GM08714 (cell line): Measurements from ENCODE around the gene CSMD2.

Source experiments
- H3K4me3 ChIP-seq: fragments of 200-500 bp; sonication (Bioruptor generic); 2 replicates; pipeline ENCODE4 v1.5.1; 2014; ENCODE audit warnings: mild to moderate bottlenecking, low read length, inconsistent platforms
- ZNF274 ChIP-seq: IDR thresholded peaks from 2 replicates; pipeline ENCODE4 v1.6.1; 2012; ENCODE audit warnings: mild to moderate bottlenecking, low read depth, low read length

CSMD2 gene

GRCh38 chr1:33837635-33838034 lies 327.4 kb downstream of the CSMD2 start:
- no peak for TF ChIP-seq ZNF274
- no peak overlapping the region for H3K4me3 ChIP-seq

- no peak for TF ChIP-seq ZNF274
- no peak overlapping the region for H3K4me3 ChIP-seq
Measured at GRCh38 chr1:33836911-33837310, 328.1 kb downstream of the CSMD2 start.

- no peak overlapping the region for H3K4me3 ChIP-seq
- TF ChIP-seq ZNF274 = no peak
Measured at GRCh38 chr1:33828654-33829053, 336.4 kb downstream of the CSMD2 start.

DNA sequence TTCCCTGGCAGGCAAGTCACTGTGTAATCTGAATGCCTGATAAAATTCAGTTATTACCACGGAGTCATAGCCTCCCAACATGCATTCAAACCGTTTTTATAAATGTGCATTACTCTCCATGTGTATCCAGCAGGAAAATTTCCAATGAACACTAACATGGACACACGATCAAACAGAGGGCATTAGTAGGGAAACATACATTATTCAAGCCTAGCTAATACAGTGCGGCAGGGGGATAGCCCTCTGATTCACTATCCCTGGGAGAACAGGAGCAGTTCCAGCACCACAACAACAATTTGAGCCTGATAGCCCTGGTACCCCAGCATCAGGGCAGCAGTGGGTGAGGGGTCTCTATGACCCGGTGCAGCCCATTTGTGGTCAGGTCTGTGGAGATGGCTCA lies 337.0 kb downstream of the CSMD2 start:
- no peak overlapping the region for H3K4me3 ChIP-seq
- no peak for TF ChIP-seq ZNF274

DNA sequence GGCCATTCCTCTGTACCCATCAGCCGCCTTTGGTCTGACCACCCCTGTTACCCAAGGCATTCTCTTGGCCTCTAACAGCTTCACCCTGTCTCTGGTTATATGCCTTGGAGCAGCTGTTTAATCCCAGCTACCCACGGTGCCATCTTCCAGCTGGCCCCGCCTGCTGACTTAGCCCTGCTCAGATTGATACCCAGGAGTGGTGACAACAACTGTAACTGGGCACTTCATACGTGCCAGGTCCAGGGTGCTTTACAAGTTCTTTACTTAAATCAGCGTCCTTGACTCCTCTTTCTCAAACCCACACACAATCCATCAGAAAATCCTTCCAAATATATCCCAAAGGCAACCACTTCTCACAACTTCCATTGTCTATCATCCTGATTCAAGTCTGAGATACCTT lies 338.3 kb downstream of the CSMD2 start:
- no peak for TF ChIP-seq ZNF274
- no peak overlapping the region for H3K4me3 ChIP-seq

- no peak overlapping the region for H3K4me3 ChIP-seq
- TF ChIP-seq ZNF274 = no peak
Measured at GRCh38 chr1:33826311-33826710, 338.7 kb downstream of the CSMD2 start.

GRCh38 chr1:33825506-33825905 lies 339.5 kb downstream of the CSMD2 start:
- no peak overlapping the region for H3K4me3 ChIP-seq
- TF ChIP-seq ZNF274 = no peak

DNA sequence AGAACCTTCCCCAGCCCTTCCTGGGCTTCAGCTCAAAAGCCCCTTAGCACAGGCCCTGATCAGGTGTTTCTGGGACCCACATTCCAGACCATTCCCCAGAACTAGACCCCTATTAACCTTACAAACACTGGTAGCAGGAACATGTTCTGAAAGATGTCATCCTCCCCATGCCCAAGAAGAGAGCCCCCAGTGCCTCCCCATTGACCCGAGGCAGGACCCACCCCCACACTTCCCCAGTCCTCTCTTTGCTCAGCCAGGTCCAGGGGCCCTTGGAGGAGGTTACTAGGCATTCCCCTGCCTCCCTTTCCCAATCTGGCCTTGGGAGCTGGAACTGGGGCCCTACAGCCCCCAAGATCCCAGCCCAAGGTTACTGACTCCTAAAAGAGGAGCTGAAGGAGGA lies 340.1 kb downstream of the CSMD2 start:
- H3K4me3 ChIP-seq = no peak overlapping the region
- no peak for TF ChIP-seq ZNF274

DNA sequence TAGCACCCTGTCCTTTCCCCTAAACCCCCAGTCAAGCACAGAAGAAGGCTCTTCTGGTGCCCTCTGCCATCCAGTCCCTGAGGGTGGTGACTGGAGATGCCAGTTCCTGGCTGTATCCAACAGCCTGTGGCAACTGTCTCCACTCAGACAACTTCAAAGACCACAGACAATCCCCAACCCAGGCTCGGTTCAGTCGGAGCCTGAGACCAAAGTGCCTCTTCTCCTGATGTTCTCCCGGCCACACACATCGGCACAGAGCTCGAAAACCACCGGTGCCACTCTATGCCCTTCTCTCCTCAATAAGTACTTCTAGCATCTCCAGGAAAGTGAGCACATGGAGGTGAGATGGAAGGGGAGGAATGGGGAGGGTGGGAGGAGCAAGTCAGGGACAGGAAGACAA lies 340.7 kb downstream of the CSMD2 start:
- TF ChIP-seq ZNF274 = no peak
- no peak overlapping the region for H3K4me3 ChIP-seq

- no peak for TF ChIP-seq ZNF274
- no peak overlapping the region for H3K4me3 ChIP-seq
Measured at GRCh38 chr1:33823830-33824229, 341.2 kb downstream of the CSMD2 start.

GRCh38 chr1:33823401-33823800 lies 341.6 kb downstream of the CSMD2 start:
- TF ChIP-seq ZNF274 = no peak

DNA sequence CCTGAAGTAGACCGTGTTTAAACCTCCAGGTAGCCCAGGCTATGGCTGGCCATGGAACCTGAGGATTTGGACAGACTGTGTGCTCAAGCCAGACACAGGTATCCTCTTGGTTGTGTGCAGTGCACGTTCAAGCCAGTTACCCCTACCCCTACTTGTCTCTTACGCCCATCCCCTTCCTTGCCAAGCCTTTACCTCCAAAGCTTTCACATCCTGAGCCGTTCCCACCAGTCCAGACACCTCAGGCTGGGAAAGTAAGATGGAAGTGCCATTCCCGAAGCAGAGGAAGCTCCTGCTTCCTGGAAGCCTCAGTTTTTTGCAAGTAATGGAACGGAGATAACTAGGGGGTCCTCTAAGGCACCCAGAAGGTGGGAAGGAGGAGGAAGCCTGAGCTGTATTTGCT lies 342.6 kb downstream of the CSMD2 start:
- no peak for TF ChIP-seq ZNF274
- no peak overlapping the region for H3K4me3 ChIP-seq

More at GRCh38 chr1:33823401-33823800, 341.6 kb downstream of the CSMD2 start:
- H3K4me3 ChIP-seq = no peak overlapping the region

- no peak overlapping the region for H3K4me3 ChIP-seq
- no peak for TF ChIP-seq ZNF274
Measured at GRCh38 chr1:33821291-33821690, 343.7 kb downstream of the CSMD2 start.

DNA sequence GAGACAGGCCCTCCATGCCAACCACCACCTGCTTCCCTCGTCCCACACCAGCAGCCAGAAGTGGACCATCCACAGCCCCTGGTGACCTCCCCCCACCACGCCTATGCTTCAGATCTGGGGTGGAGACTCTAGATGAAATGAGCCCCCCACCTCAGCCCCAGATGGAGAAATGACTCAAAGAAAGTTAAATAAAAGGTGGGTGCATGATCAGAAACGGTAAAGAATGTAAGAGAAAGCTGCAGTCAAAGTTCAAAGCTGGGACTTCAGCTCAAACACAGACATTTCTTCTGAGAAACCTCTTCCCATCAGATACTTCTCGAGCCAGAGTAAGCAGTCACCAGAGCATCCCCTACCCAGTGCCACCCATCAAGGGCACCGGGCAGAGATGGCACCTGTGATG lies 344.2 kb downstream of the CSMD2 start:
- no peak for TF ChIP-seq ZNF274
- H3K4me3 ChIP-seq = no peak overlapping the region

DNA sequence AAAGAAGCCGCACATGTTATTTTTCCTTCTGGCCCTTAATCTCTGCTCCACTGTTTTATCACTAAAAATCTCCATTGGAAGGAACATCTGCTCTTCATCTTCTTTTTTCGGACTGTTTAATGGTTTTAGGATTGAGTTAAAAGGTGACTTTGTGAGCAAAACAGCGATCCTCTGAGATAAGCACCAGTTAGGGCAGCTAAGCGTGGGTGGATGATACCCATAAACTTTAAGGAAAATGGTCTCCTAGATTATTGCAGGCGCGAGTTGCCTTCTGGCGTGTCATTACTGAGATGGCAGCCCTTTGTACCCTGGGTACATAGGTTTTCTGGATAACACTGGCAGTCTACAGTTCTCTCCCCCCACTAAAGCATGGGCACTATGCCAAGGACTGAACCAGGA lies 345.1 kb downstream of the CSMD2 start:
- TF ChIP-seq ZNF274 = no peak
- H3K4me3 ChIP-seq = no peak overlapping the region

DNA sequence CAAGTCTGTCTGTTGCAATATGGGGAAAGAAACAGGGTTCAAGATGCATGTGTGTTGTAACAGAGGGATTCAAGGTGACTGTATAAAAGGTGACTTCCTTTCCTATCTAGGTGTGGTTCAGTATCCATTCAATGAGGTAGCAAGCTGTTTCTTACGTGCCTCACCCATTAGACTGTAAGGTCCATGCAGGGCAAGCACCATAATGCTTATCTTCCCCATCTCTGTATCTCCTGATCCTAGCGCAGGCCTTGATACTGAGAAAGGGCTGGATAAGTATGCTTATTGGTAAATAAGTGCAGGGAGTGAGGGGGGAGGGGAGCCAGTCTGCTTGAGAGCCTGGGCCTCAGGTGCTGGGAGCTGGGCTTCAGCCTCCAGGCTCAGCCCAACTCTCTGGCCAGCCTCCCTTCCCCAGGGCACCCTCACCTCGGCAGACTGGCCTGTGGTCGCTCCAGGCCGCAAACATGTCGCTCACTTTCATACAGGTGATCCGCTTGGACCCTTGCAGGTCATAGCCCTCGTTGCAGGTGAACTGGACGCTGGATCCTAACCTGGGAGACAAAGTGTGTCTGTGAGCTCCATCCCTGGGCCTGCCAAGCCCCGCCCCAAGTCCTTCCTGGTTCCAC lies 345.6 kb downstream of the CSMD2 start:
- no peak for TF ChIP-seq ZNF274

DNA sequence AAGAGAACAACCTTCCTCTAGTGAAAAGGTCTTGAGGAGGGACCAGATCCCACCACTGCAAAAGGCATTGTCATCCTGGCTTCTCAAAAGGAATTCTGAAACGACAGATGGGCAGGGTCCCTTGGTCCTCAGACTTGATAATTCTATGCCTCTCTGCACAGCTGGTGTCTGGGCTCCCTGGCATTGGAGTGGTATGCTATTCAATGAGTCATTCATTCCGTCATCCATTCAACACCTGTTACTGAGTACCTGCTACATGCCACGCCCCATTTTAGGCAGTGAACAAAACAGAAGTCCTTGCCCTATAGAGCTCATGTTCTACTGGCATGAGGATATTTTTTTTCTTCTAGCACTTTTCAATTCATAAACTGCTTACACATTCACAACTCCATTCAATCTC lies 347.0 kb downstream of the CSMD2 start:
- no peak for TF ChIP-seq ZNF274
- H3K4me3 ChIP-seq = no peak overlapping the region

More for the DNA sequence above, 345.6 kb downstream of the CSMD2 start:
- no peak overlapping the region for H3K4me3 ChIP-seq
